Hepatocyte (in vitro differentiated cells): Measurements from ENCODE around the gene NUP62. TPM values are rescaled to one million over a fixed set of nuclear protein-coding genes. Genes with fewer than 3 reads are reported as not detected.
"Not testable (repeated sequence)": the region's sequence is repeated elsewhere in the genome, so short reads cannot be mapped to it uniquely, and the experiment has no call there.

ENCODE experiments used
- DNase-seq: peaks from one replicate; pipeline ENCODE4 v3.0.0-alpha.2; 2016; ENCODE audit warnings: low spot score
- H2AFZ ChIP-seq: fragments of 200-600 bp; sonication (generic); 2 replicates; pipeline ENCODE4 v1.6.0; 2016; ENCODE audit warnings: antibody characterized with exemption, mild to moderate bottlenecking
- H3K27ac ChIP-seq: fragments of 200-600 bp; sonication (generic); 2 replicates; pipeline ENCODE4 v1.5.1; 2016; ENCODE audit warnings: mild to moderate bottlenecking
- H3K27me3 ChIP-seq: fragments of 200-600 bp; sonication (generic); 2 replicates; pipeline ENCODE4 v1.6.1; 2016
- H3K36me3 ChIP-seq: fragments of 200-600 bp; sonication (generic); replicated peaks from 2 replicates; pipeline ENCODE4 v1.5.1; 2016; ENCODE audit warnings: low read depth; ENCODE audit not compliant: insufficient read depth
- H3K4me1 ChIP-seq: fragments of 200-600 bp; sonication (generic); 2 replicates; pipeline ENCODE4 v1.5.1; 2016; ENCODE audit warnings: mild to moderate bottlenecking, moderate library complexity; ENCODE audit not compliant: insufficient read depth
- H3K4me2 ChIP-seq: fragments of 200-600 bp; sonication (generic); 2 replicates; pipeline ENCODE4 v1.6.0; 2016
- H3K4me3 ChIP-seq: fragments of 200-600 bp; sonication (generic); 2 replicates; pipeline ENCODE4 v1.5.1; 2016; ENCODE audit warnings: mild to moderate bottlenecking
- H3K79me2 ChIP-seq: fragments of 200-600 bp; sonication (generic); 2 replicates; pipeline ENCODE4 v1.6.0; 2017; ENCODE audit warnings: mild to moderate bottlenecking
- H3K9me2 ChIP-seq: fragments of 200-600 bp; sonication (generic); replicated peaks from 2 replicates; pipeline ENCODE4 v1.6.0; 2017; ENCODE audit warnings: mild to moderate bottlenecking; ENCODE audit not compliant: insufficient read depth
- H3K9me3 ChIP-seq: fragments of 200-600 bp; sonication (generic); 2 replicates; pipeline ENCODE4 v1.5.1; 2016; ENCODE audit warnings: low read depth, mild to moderate bottlenecking
- H4K20me1 ChIP-seq: fragments of 200-600 bp; sonication (generic); 2 replicates; pipeline ENCODE4 v1.6.0; 2016; ENCODE audit warnings: mild to moderate bottlenecking; ENCODE audit not compliant: insufficient read depth, poor library complexity, severe bottlenecking
- CTCF ChIP-seq: fragments of 200-600 bp; sonication (generic); IDR thresholded peaks from 2 replicates; pipeline ENCODE4 v1.5.1; 2016; ENCODE audit warnings: antibody characterized with exemption, mild to moderate bottlenecking; ENCODE audit not compliant: poor library complexity
- EZH2 ChIP-seq: fragments of 200-600 bp; sonication (generic); IDR thresholded peaks from 2 replicates; pipeline ENCODE4 v1.6.1; 2016; ENCODE audit warnings: antibody characterized with exemption, mild to moderate bottlenecking, borderline replicate concordance
- EZH2phosphoT487 ChIP-seq: fragments of 200-600 bp; sonication (generic); IDR thresholded peaks from one replicate; pipeline ENCODE4 v1.6.1; 2018; ENCODE audit warnings: antibody characterized with exemption, mild to moderate bottlenecking, low read depth, moderate library complexity; ENCODE audit not compliant: unreplicated experiment, severe bottlenecking
- WGBS: methylation state at CpG from one replicate; pipeline ENCODE4 v1.1.6; 2016; ENCODE audit warnings: low lambda C conversion rate; ENCODE audit errors: missing lambda C conversion rate; 5-methylcytosine and 5-hydroxymethylcytosine counted together
- polyA plus RNA-seq: library from polyadenylated mRNA; unstranded; fragments of >200 nt; fragmentation: Nextera tagmentation; extraction: Ambion mirVana; gene quantifications from 2 replicates; pipeline ENCODE4 v1.2.1, GENCODE V29; 2016
- total RNA-seq: library from RNA; depleted of rRNA; stranded (reverse); fragments of >200 nt; gene quantifications from 2 replicates; pipeline ENCODE4 v1.2.3, GENCODE V29; 2014

Gene NUP62
- total and polyA plus RNA-seq, 2 experiments from 2014 or later = 33.5 to 33.8 TPM

DNA sequence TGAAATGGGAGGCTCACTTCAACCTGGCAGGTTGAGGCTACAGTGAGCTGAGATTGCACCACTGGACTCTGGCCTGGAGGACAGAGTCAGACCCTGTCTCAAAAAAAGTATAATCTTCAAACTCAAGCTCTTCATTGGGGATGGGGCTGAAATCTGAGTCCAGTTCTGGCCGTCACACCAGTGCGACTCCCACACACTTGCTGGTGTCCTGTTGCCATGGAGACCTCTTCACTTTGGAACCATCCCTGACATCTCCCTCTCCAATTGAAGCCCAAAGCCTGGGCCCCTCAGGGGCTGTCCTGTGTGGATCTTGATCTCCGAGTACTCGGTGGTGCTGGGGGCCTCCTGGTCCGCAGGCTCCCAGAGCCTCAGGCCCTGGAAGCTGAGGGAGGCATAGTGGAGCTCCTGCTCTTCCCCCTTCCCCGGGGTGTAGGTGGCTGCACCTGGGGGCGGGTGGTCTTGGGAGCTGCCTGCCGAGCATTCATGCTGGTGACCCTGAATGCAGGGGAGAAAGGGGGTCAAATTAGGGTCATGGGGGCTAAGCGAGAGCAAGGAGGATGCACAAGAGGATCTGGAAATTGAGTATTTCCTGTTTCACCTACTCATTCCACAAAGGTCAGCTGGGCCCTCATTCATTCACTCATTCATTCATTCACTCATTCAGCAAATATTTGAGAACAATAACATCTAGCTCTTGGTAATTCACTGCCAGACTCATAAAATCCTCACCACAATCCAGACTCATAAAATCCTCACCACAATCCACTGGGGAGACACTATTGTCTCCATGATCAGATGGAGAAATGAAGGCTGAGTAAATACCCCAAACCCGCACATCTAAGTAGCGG lies 20.7 kb upstream of the NUP62 start:
- Histone ChIP-seq H4K20me1 (no peaks in the 10 kb centered on the region), H3K27me3 (no peaks in the 10 kb centered on the region), H2AFZ (no peak overlapping the region), H3K79me2 (no peaks in the 10 kb centered on the region), H3K4me2 (no peak overlapping the region), H3K9me3 (no peaks in the 10 kb centered on the region), H3K4me1 (peaks cover 34% of the 10 kb centered on the region), H3K36me3 (no peaks in the 10 kb centered on the region), H3K27ac (no peak overlapping the region), H3K9me2 (no peaks in the 10 kb centered on the region), H3K4me3 (no peak overlapping the region)
- TF ChIP-seq CTCF = no peak
- TF ChIP-seq EZH2phosphoT487 = no peak
- no peak for TF ChIP-seq EZH2
- 75% methylated on average over 11 of the region's 11 CpGs for WGBS
- no peak for DNase-seq

DNA sequence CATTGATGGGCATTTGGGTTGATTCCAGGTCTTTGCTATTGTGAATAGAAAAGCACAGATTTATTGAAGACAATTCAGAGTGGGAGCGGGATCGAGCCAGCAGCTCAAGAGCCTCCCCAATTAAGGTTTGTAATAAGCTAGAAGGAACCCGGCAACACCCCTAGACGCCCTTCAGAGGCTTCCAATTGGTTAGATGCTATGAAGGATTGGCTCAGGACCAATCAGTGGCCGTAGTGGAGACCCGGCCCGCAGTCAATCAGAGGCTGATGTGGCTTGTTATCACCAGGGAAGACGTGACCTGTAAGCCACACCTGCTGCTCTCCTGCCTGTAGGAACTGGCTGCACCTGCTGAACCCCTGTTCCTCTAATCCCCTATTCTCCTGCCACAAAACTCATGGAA lies 17.1 kb upstream of the NUP62 start:
- no peaks in the 10 kb centered on the region for H3K79me2 ChIP-seq
- no peaks in the 10 kb centered on the region for H3K36me3 ChIP-seq
- H3K9me3 ChIP-seq = no peaks in the 10 kb centered on the region
- H4K20me1 ChIP-seq = no peaks in the 10 kb centered on the region
- WGBS = 90% methylated on average over 8 of the region's 8 CpGs
- H3K4me3 ChIP-seq = no peak overlapping the region
- H2AFZ ChIP-seq = no peak overlapping the region
- H3K27me3 ChIP-seq = no peaks in the 10 kb centered on the region
- H3K27ac ChIP-seq = no peak overlapping the region
- H3K4me1 ChIP-seq = peaks cover 2% of the 10 kb centered on the region
- TF ChIP-seq EZH2phosphoT487 = no peak
- no peak overlapping the region for H3K4me2 ChIP-seq
- no peaks in the 10 kb centered on the region for H3K9me2 ChIP-seq
- no peak for DNase-seq

DNA sequence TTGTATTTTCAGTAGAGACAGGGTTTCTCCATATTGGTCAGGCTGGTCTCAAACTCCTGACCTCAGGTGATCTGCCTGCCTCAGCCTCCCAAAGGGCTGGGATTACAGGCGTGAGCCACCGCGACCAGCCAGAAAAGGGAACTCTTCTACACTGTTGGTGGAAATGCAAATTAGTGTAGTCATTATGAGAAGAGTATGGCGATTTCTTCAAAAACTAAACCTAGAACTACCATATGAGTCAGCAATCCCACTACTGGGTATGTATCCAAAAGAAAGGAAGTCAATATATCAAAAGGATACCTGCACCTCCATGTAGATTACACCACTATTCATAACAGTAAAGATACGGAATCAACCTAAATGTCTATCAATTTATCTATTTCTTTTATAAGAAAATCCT lies 15.3 kb upstream of the NUP62 start:
- DNase-seq, H3K4me1 ChIP-seq, H3K9me3 ChIP-seq, H3K36me3 ChIP-seq, H3K4me2 ChIP-seq, H3K27me3 ChIP-seq, H3K9me2 ChIP-seq, H2AFZ ChIP-seq, H3K79me2 ChIP-seq, H4K20me1 ChIP-seq, H3K27ac ChIP-seq, H3K4me3 ChIP-seq: not testable (repeated sequence)
- 84% methylated on average over 5 of the region's 5 CpGs for WGBS

GRCh38 chr19:49940482-49940791 lies 11.1 kb upstream of the NUP62 start:
- DNase-seq = no peak
- TF ChIP-seq CTCF = no peak
- TF ChIP-seq EZH2phosphoT487 = no peak
- TF ChIP-seq EZH2 = no peak
- Histone ChIP-seq H3K9me2 (no peaks in the 10 kb centered on the region), H4K20me1 (no peaks in the 10 kb centered on the region), H3K27ac (no peak overlapping the region), H3K27me3 (no peaks in the 10 kb centered on the region), H3K9me3 (no peaks in the 10 kb centered on the region), H3K36me3 (no peaks in the 10 kb centered on the region), H2AFZ (no peak overlapping the region), H3K79me2 (no peaks in the 10 kb centered on the region), H3K4me2 (no peak overlapping the region), H3K4me1 (peaks cover 3% of the 10 kb centered on the region), H3K4me3 (no peak overlapping the region)
- WGBS = 95% methylated on average over 5 of the region's 5 CpGs
